Panc1 (cell line): ENCODE data around the gene AMBRA1.

Source experiments
- SIN3A ChIP-seq: IDR thresholded peaks from 2 replicates; pipeline ENCODE4 v1.6.1; 2012; ENCODE audit warnings: low read depth, mild to moderate bottlenecking, low read length, moderate library complexity, borderline replicate concordance; ENCODE audit not compliant: insufficient read depth
- TF ChIP-seq, protein P1 (sequence below): fragments of 450-650 bp; IDR thresholded peaks from 2 replicates; pipeline ENCODE4 v1.5.1; 2017; ENCODE audit warnings: mild to moderate bottlenecking

DNA sequence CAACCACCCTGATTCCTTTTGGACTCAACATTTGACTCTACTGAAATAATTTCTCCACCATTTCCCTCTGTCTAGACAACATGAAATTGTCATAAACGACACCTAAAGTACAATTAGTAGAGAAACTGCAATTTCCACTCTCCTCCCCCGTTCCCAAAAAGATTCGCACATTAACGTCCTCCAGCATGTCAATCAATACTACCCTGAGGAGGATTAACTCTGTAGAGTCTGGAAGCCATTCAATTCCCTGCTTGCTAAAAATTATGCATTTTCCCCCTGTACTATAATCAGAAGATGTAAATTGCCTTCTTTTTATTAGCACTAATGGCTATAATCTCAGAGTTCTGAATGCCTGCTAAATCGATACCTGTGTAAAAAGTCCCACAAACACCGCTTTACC is 70.5 kb downstream of the AMBRA1 start:
- TF ChIP-seq, protein P1, sequence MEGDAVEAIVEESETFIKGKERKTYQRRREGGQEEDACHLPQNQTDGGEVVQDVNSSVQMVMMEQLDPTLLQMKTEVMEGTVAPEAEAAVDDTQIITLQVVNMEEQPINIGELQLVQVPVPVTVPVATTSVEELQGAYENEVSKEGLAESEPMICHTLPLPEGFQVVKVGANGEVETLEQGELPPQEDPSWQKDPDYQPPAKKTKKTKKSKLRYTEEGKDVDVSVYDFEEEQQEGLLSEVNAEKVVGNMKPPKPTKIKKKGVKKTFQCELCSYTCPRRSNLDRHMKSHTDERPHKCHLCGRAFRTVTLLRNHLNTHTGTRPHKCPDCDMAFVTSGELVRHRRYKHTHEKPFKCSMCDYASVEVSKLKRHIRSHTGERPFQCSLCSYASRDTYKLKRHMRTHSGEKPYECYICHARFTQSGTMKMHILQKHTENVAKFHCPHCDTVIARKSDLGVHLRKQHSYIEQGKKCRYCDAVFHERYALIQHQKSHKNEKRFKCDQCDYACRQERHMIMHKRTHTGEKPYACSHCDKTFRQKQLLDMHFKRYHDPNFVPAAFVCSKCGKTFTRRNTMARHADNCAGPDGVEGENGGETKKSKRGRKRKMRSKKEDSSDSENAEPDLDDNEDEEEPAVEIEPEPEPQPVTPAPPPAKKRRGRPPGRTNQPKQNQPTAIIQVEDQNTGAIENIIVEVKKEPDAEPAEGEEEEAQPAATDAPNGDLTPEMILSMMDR: no peak
- no peak for TF ChIP-seq SIN3A
